KMS-11 (cell line): Measurements from ENCODE around the gene RABEP2.

ENCODE experiments used
- H2AFZ ChIP-seq: fragments of 200-600 bp; sonication (generic); 2 replicates; pipeline ENCODE4 v1.6.1; 2016; ENCODE audit warnings: antibody characterized with exemption, mixed run types, low read depth
- H3K27ac ChIP-seq: fragments of 200-600 bp; sonication (generic); 2 replicates; pipeline ENCODE4 v1.6.1; 2016; ENCODE audit warnings: mild to moderate bottlenecking, mixed run types
- H3K27me3 ChIP-seq: fragments of 200-600 bp; sonication (generic); 2 replicates; pipeline ENCODE4 v1.6.1; 2017; ENCODE audit warnings: mild to moderate bottlenecking, low read depth, mixed run types, moderate library complexity; ENCODE audit not compliant: insufficient read depth
- H3K36me3 ChIP-seq: fragments of 200-600 bp; sonication (generic); 2 replicates; pipeline ENCODE4 v1.6.1; 2017; ENCODE audit warnings: mild to moderate bottlenecking, mixed run types; ENCODE audit not compliant: insufficient read depth
- H3K4me1 ChIP-seq: fragments of 200-600 bp; sonication (generic); 2 replicates; pipeline ENCODE4 v1.6.1; 2016; ENCODE audit warnings: mild to moderate bottlenecking, low read depth, mixed run types; ENCODE audit not compliant: poor library complexity, severe bottlenecking
- H3K4me2 ChIP-seq: fragments of 200-600 bp; sonication (generic); 2 replicates; pipeline ENCODE4 v1.7.0; 2016; ENCODE audit warnings: mild to moderate bottlenecking, mixed run types
- H3K4me3 ChIP-seq: fragments of 200-600 bp; sonication (generic); IDR thresholded peaks from 2 replicates; pipeline ENCODE4 v1.6.1; 2017; ENCODE audit warnings: low read depth, low read length, mixed read lengths; ENCODE audit not compliant: insufficient read depth
- H3K79me2 ChIP-seq: fragments of 200-600 bp; sonication (generic); 2 replicates; pipeline ENCODE4 v1.6.1; 2016; ENCODE audit warnings: low read depth, mixed run types; ENCODE audit not compliant: insufficient read depth
- H3K9ac ChIP-seq: fragments of 200-600 bp; sonication (generic); 2 replicates; pipeline ENCODE4 v1.6.1; 2016; ENCODE audit warnings: mild to moderate bottlenecking, mixed run types
- H4K20me1 ChIP-seq: fragments of 200-600 bp; sonication (generic); 2 replicates; pipeline ENCODE4 v1.6.1; 2016; ENCODE audit warnings: mild to moderate bottlenecking, mixed run types; ENCODE audit not compliant: insufficient read depth
- TF ChIP-seq, protein P1 (sequence below): fragments of 200-600 bp; sonication (generic); conservative IDR thresholded peaks from 2 replicates; pipeline ENCODE4 v1.6.1; 2017; ENCODE audit warnings: low read depth, mild to moderate bottlenecking, antibody characterized with exemption, low read length, moderate library complexity, mixed read lengths

RABEP2 gene

GRCh38 chr16:28935346-28935745 is 10.3 kb upstream of the RABEP2 start:
- no peaks in the 10 kb centered on the region for H3K36me3 ChIP-seq
- no peak overlapping the region for H2AFZ ChIP-seq
- H3K4me3 ChIP-seq, result no peak overlapping the region
- peaks cover 19% of the 10 kb centered on the region for H3K4me1 ChIP-seq
- no peak overlapping the region for H3K27ac ChIP-seq
- H3K79me2 ChIP-seq, result no peaks in the 10 kb centered on the region
- TF ChIP-seq, protein P1, sequence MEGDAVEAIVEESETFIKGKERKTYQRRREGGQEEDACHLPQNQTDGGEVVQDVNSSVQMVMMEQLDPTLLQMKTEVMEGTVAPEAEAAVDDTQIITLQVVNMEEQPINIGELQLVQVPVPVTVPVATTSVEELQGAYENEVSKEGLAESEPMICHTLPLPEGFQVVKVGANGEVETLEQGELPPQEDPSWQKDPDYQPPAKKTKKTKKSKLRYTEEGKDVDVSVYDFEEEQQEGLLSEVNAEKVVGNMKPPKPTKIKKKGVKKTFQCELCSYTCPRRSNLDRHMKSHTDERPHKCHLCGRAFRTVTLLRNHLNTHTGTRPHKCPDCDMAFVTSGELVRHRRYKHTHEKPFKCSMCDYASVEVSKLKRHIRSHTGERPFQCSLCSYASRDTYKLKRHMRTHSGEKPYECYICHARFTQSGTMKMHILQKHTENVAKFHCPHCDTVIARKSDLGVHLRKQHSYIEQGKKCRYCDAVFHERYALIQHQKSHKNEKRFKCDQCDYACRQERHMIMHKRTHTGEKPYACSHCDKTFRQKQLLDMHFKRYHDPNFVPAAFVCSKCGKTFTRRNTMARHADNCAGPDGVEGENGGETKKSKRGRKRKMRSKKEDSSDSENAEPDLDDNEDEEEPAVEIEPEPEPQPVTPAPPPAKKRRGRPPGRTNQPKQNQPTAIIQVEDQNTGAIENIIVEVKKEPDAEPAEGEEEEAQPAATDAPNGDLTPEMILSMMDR, result no peak
- peak overlapping the region; percentile 53 for H3K4me2 ChIP-seq
- H4K20me1 ChIP-seq, result no peaks in the 10 kb centered on the region
- no peak overlapping the region for H3K9ac ChIP-seq
- H3K27me3 ChIP-seq, result no peaks in the 10 kb centered on the region

DNA sequence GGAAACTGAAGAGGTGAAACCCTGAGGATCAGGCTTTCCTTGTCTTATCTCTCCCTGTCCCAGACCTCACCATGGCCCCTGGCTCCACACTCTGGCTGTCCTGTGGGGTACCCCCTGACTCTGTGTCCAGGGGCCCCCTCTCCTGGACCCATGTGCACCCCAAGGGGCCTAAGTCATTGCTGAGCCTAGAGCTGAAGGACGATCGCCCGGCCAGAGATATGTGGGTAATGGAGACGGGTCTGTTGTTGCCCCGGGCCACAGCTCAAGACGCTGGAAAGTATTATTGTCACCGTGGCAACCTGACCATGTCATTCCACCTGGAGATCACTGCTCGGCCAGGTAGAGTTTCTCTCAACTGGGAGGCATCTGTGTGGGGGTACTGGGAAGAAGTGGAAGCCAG is 8.1 kb upstream of the RABEP2 start:
- H3K4me1 ChIP-seq, result peaks cover 22% of the 10 kb centered on the region
- H3K79me2 ChIP-seq, result no peaks in the 10 kb centered on the region
- TF ChIP-seq, protein P1, result no peak
- H3K36me3 ChIP-seq, result no peaks in the 10 kb centered on the region
- H3K4me3 ChIP-seq, result no peak overlapping the region
- H3K9ac ChIP-seq, result no peak overlapping the region
- H3K4me2 ChIP-seq, result no peak overlapping the region
- H4K20me1 ChIP-seq, result no peaks in the 10 kb centered on the region
- no peaks in the 10 kb centered on the region for H3K27me3 ChIP-seq
- H2AFZ ChIP-seq, result no peak overlapping the region
- no peak overlapping the region for H3K27ac ChIP-seq

- H3K79me2 ChIP-seq, result no peaks in the 10 kb centered on the region
- TF ChIP-seq, protein P1, result no peak
- H3K27ac ChIP-seq, result no peak overlapping the region
- H3K4me1 ChIP-seq, result peaks cover 26% of the 10 kb centered on the region
- H3K4me3 ChIP-seq, result no peak overlapping the region
- no peak overlapping the region for H2AFZ ChIP-seq
- no peaks in the 10 kb centered on the region for H3K36me3 ChIP-seq
- no peak overlapping the region for H3K4me2 ChIP-seq
- no peaks in the 10 kb centered on the region for H4K20me1 ChIP-seq
- H3K9ac ChIP-seq, result no peak overlapping the region
- no peaks in the 10 kb centered on the region for H3K27me3 ChIP-seq
These were observed 7.5 kb upstream of the RABEP2 start for GRCh38 chr16:28932339-28933141.

DNA sequence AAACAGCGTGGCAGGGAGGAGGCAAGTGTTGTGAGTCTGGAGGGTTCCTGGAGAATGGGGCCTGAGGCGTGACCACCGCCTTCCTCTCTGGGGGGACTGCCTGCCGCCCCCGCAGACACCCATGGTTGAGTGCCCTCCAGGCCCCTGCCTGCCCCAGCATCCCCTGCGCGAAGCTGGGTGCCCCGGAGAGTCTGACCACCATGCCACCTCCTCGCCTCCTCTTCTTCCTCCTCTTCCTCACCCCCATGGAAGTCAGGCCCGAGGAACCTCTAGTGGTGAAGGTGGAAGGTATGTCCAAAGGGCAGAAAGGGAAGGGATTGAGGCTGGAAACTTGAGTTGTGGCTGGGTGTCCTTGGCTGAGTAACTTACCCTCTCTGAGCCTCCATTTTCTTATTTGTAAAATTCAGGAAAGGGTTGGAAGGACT is 6.8 kb upstream of the RABEP2 start, which contains the start of gene CD19:
Gene CD19 (plus strand): TSS at position 171 of the 425 bp plus-strand sequence. CDS start 30 bp downstream, at position 201.
- Histone ChIP-seq H3K4me1 (peaks cover 24% of the 10 kb centered on the region), H4K20me1 (no peaks in the 10 kb centered on the region), H3K27me3 (no peaks in the 10 kb centered on the region), H3K36me3 (no peaks in the 10 kb centered on the region), H3K9ac (no peak within 1 kb of the TSS), H3K27ac (no peak within 1 kb of the TSS), H2AFZ (no peak within 1 kb of the TSS), H3K4me2 (no peak within 1 kb of the TSS), H3K79me2 (no peaks in the 10 kb centered on the region), H3K4me3 (no peak within 1 kb of the TSS)
- TF ChIP-seq, protein P1, result no peak
